IPS-18c (cell line): ENCODE data around the gene ZGLP1.
"Not testable (repeated sequence)": the region's sequence is repeated elsewhere in the genome, so short reads cannot be mapped to it uniquely, and the experiment has no call there.

Experiments used
- H3K4me3 ChIP-seq: 2 replicates; pipeline ENCODE4 v1.7.0; 2013; ENCODE audit warnings: low read depth, mild to moderate bottlenecking, low read length, moderate library complexity; ENCODE audit not compliant: insufficient read depth
- H3K9me3 ChIP-seq: one replicate; pipeline ENCODE4 v1.6.1; 2013; ENCODE audit warnings: mild to moderate bottlenecking, low read length, moderate library complexity; ENCODE audit not compliant: control insufficient read depth, insufficient read depth

The ZGLP1 gene

GRCh38 chr19:10288662-10289166 lies 20.9 kb downstream of the ZGLP1 start:
- H3K9me3 ChIP-seq = peaks cover 3% of the 10 kb centered on the region
- H3K4me3 ChIP-seq = peak overlapping the region; percentile 60

GRCh38 chr19:10286803-10287737 lies 22.5 kb downstream of the ZGLP1 start, which contains the start of gene ICAM4:
Gene ICAM4 (plus strand): TSS chr19:10286955. CDS start chr19:10287013, 58 bp downstream.
- Histone ChIP-seq H3K4me3 (peak within 1 kb of the TSS; percentile 53), H3K9me3 (no peaks in the 10 kb centered on the region)

GRCh38 chr19:10285393-10285792 lies 24.2 kb downstream of the ZGLP1 start:
- H3K4me3 ChIP-seq = no peak overlapping the region
- no peaks in the 10 kb centered on the region for H3K9me3 ChIP-seq

DNA sequence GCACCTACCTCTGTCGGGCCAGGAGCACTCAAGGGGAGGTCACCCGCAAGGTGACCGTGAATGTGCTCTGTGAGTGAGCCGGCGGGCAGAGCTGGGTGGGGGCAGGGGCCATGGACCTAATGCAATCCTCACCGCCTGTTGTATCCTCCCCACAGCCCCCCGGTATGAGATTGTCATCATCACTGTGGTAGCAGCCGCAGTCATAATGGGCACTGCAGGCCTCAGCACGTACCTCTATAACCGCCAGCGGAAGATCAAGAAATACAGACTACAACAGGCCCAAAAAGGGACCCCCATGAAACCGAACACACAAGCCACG lies 24.7 kb downstream of the ZGLP1 start:
- no peak overlapping the region for H3K4me3 ChIP-seq
- no peaks in the 10 kb centered on the region for H3K9me3 ChIP-seq

GRCh38 chr19:10284065-10284959 lies 25.3 kb downstream of the ZGLP1 start:
- no peaks in the 10 kb centered on the region for H3K9me3 ChIP-seq
- H3K4me3 ChIP-seq = no peak overlapping the region

DNA sequence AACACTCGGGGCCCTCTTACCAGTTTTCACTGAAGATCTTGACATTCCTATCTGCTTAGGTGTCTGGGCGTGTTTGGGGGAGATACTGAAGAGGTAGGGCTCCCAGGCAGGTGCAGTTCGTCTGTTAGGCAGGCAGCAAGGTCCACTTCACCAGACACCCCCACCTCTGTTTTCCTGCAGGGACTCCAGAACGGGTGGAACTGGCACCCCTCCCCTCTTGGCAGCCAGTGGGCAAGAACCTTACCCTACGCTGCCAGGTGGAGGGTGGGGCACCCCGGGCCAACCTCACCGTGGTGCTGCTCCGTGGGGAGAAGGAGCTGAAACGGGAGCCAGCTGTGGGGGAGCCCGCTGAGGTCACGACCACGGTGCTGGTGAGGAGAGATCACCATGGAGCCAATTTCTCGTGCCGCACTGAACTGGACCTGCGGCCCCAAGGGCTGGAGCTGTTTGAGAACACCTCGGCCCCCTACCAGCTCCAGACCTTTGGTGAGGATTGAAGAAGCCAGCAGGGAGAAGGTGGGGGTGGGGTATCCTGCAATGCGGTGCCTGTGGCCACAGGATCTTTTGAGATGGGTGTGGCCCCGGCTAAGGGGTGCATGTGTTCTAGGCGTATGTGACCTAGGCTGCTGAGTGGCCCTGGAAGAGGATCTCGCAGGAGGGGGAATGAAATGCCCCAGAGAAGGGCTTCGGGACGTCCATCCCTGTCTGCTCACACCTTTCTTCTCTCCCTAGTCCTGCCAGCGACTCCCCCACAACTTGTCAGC lies 26.1 kb downstream of the ZGLP1 start:
- H3K9me3 ChIP-seq = no peaks in the 10 kb centered on the region
- no peak overlapping the region for H3K4me3 ChIP-seq

- not testable (repeated sequence) for H3K4me3 ChIP-seq, H3K9me3 ChIP-seq
Observed at GRCh38 chr19:10282043-10282442, 27.6 kb downstream of the ZGLP1 start.

- H3K4me3 ChIP-seq = no peak overlapping the region
- no peaks in the 10 kb centered on the region for H3K9me3 ChIP-seq
Observed at GRCh38 chr19:10279737-10280442, 29.7 kb downstream of the ZGLP1 start.

- H3K9me3 ChIP-seq = no peaks in the 10 kb centered on the region
- no peak overlapping the region for H3K4me3 ChIP-seq
Observed at GRCh38 chr19:10278935-10279334, 30.7 kb downstream of the ZGLP1 start.

DNA sequence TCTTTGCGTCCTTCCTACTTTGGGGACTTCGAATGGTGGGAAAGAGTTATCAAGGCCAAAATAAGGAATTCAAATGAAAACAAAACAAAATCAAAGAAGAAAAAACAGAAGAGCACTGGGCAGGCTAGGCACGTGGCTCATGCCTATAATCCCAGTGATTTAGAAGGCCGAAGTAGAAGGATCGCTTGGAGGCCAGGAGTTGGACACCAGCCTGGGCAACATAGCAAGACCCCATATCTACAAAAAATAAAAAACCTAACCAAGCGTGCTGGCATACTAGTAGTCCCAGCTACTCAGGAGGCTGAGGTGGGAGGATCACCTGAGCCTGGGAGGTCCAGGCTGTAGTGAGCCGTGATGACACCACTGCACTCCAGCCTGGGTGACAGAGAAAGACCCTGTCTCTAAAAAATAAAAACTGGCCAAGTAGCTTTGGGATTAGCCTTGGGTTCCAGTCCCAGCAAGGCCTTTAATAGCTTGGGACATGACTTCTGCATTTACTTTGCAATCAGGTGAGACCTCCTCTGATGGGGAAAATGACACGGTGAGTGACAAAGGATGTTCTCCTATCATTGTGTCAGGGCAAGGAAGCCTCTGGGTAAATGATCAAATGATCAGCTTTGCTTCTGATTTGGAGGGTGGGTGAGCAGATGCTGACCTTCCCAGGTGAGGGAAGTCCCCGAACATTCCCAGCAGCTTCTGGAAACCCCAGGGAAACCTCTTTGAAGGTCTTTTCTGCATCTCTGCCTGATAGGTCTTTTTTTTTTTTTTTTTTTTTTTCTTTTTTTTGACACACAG lies 31.6 kb downstream of the ZGLP1 start:
- Histone ChIP-seq H3K4me3 (no peak overlapping the region), H3K9me3 (no peaks in the 10 kb centered on the region)

GRCh38 chr19:10274589-10274988 lies 35.0 kb downstream of the ZGLP1 start:
- H3K9me3 ChIP-seq = peaks cover 2% of the 10 kb centered on the region
- H3K4me3 ChIP-seq = no peak overlapping the region

GRCh38 chr19:10271543-10272086 lies 38.0 kb downstream of the ZGLP1 start:
- peaks cover 2% of the 10 kb centered on the region for H3K9me3 ChIP-seq
- no peak overlapping the region for H3K4me3 ChIP-seq

DNA sequence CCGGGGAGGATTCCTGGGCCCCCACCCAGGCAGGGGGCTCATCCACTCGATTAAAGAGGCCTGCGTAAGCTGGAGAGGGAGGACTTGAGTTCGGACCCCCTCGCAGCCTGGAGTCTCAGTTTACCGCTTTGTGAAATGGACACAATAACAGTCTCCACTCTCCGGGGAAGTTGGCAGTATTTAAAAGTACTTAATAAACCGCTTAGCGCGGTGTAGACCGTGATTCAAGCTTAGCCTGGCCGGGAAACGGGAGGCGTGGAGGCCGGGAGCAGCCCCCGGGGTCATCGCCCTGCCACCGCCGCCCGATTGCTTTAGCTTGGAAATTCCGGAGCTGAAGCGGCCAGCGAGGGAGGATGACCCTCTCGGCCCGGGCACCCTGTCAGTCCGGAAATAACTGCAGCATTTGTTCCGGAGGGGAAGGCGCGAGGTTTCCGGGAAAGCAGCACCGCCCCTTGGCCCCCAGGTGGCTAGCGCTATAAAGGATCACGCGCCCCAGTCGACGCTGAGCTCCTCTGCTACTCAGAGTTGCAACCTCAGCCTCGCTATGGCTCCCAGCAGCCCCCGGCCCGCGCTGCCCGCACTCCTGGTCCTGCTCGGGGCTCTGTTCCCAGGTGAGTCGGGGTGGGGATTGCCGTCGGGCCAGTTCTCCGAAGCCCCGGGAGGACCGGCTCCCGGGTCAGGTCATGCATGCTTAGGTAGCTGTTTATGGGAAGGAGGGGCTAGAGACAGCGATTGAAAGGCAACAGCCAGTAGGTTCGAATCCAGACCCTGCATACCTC lies 38.8 kb downstream of the ZGLP1 start, which contains the start of gene ICAM1:
TSS of gene ICAM1 (plus strand) at position 505 of the 779 bp plus-strand sequence. CDS start at position 545, 40 bp downstream.
- peaks cover 2% of the 10 kb centered on the region for H3K9me3 ChIP-seq
- H3K4me3 ChIP-seq = peak within 1 kb of the TSS; percentile 56

- peak overlapping the region; percentile 56 for H3K4me3 ChIP-seq
- peaks cover 4% of the 10 kb centered on the region for H3K9me3 ChIP-seq
Observed at GRCh38 chr19:10270180-10270615, 39.4 kb downstream of the ZGLP1 start.
